GM23338 (cell line): Measurements from ENCODE around the gene ADORA2A. TPM values are rescaled to one million over a fixed set of nuclear protein-coding genes. Genes with fewer than 3 reads are reported as not detected.

Experiments used
- ATAC-seq: fragments of 200-7000 bp; cut with Tn5 transposase; 3 replicates; pipeline ENCODE4 v1.9.1; 2020
- DNase-seq: peaks from one replicate; pipeline ENCODE4 v3.0.0-alpha.2; 2015; ENCODE audit warnings: low spot score
- H2AFZ ChIP-seq: fragments of 200-600 bp; sonication (generic); 2 replicates; pipeline ENCODE4 v1.8.0; 2016; ENCODE audit warnings: antibody characterized with exemption, mild to moderate bottlenecking, moderate library complexity
- H3F3A ChIP-seq: fragments of 200-600 bp; sonication (generic); replicated peaks from 2 replicates; pipeline ENCODE4 v1.8.0; 2017; ENCODE audit warnings: antibody characterized with exemption, mixed run types, low read depth
- H3K27ac ChIP-seq: fragments of 200-600 bp; sonication (generic); 2 replicates; pipeline ENCODE4 v1.6.1; 2016; ENCODE audit warnings: low read depth
- H3K27me3 ChIP-seq: fragments of 200-600 bp; sonication (generic); 2 replicates; pipeline ENCODE4 v1.8.0; 2016; ENCODE audit warnings: mild to moderate bottlenecking, mixed run types, moderate library complexity; ENCODE audit not compliant: insufficient read depth
- H3K36me3 ChIP-seq: fragments of 200-600 bp; sonication (generic); 2 replicates; pipeline ENCODE4 v1.8.0; 2016; ENCODE audit warnings: mild to moderate bottlenecking; ENCODE audit not compliant: insufficient read depth
- H3K4me1 ChIP-seq: fragments of 200-600 bp; sonication (generic); 2 replicates; pipeline ENCODE4 v1.8.0; 2016; ENCODE audit warnings: mild to moderate bottlenecking, moderate library complexity; ENCODE audit not compliant: insufficient read depth
- H3K4me2 ChIP-seq: fragments of 200-600 bp; sonication (generic); 2 replicates; pipeline ENCODE4 v1.7.1; 2017; ENCODE audit warnings: mixed run types
- H3K4me3 ChIP-seq: fragments of 200-600 bp; sonication (generic); 2 replicates; pipeline ENCODE4 v1.6.1; 2016; ENCODE audit warnings: mixed run types
- H3K79me2 ChIP-seq: fragments of 200-600 bp; sonication (generic); replicated peaks from 2 replicates; pipeline ENCODE4 v1.8.0; 2017; ENCODE audit warnings: mild to moderate bottlenecking; ENCODE audit not compliant: insufficient read depth
- H3K9me2 ChIP-seq: fragments of 200-600 bp; sonication (generic); 2 replicates; pipeline ENCODE4 v1.8.0; 2017; ENCODE audit not compliant: insufficient read depth
- H4K20me1 ChIP-seq: fragments of 200-600 bp; sonication (generic); replicated peaks from 2 replicates; pipeline ENCODE4 v1.8.0; 2017; ENCODE audit warnings: mild to moderate bottlenecking; ENCODE audit not compliant: insufficient read depth
- H3K27ac Mint-ChIP-seq: 2 replicates; pipeline ENCODE4 v1.8.0; 2020; ENCODE audit warnings: inconsistent platforms, mild to moderate bottlenecking, moderate library complexity, mixed read lengths
- H3K27me3 Mint-ChIP-seq: 3 replicates; pipeline ENCODE4 v1.8.0; 2022; ENCODE audit warnings: low read depth, mild to moderate bottlenecking, moderate library complexity, mixed read lengths, inconsistent platforms; ENCODE audit not compliant: insufficient read depth, poor library complexity
- H3K36me3 Mint-ChIP-seq: 3 replicates; pipeline ENCODE4 v1.8.0; 2021; ENCODE audit warnings: low read depth, mild to moderate bottlenecking, inconsistent platforms, moderate library complexity, mixed read lengths
- H3K4me1 Mint-ChIP-seq: 3 replicates; pipeline ENCODE4 v1.8.0; 2020; ENCODE audit warnings: mild to moderate bottlenecking, inconsistent platforms, mixed read lengths
- H3K4me3 Mint-ChIP-seq: 3 replicates; pipeline ENCODE4 v1.8.0; 2021; ENCODE audit warnings: moderate library complexity, mild to moderate bottlenecking, inconsistent platforms, mixed read lengths
- H3K9me3 Mint-ChIP-seq: 3 replicates; pipeline ENCODE4 v1.8.0; 2020; ENCODE audit warnings: moderate library complexity, mild to moderate bottlenecking, inconsistent platforms, mixed read lengths
- CREB1 ChIP-seq: fragments of 250-450 bp; sonication (Bioruptor Pico); IDR thresholded peaks from 2 replicates; pipeline ENCODE4 v1.5.0; 2020; ENCODE audit warnings: low read depth, mild to moderate bottlenecking, moderate library complexity
- EZH2phosphoT487 ChIP-seq: fragments of 200-600 bp; sonication (generic); IDR thresholded peaks from one replicate; pipeline ENCODE4 v1.8.1; 2018; ENCODE audit warnings: antibody characterized with exemption; ENCODE audit not compliant: unreplicated experiment
- JUNB ChIP-seq: IDR thresholded peaks from one replicate; pipeline ENCODE4 v1.6.1; 2016; ENCODE audit warnings: antibody characterized with exemption; ENCODE audit not compliant: unreplicated experiment
- NANOG ChIP-seq: IDR thresholded peaks from 2 replicates; pipeline ENCODE4 v1.6.1; 2016; ENCODE audit warnings: antibody characterized with exemption, borderline replicate concordance
- POLR2AphosphoS5 ChIP-seq: IDR thresholded peaks from 2 replicates; pipeline ENCODE4 v1.6.1; 2016; ENCODE audit warnings: antibody characterized with exemption, low read depth
- ZNF331 ChIP-seq: fragments of 250-450 bp; sonication (Bioruptor Pico); IDR thresholded peaks from 2 replicates; pipeline ENCODE4 v1.5.0; 2020; ENCODE audit warnings: low read depth, mild to moderate bottlenecking, moderate library complexity
- polyA plus RNA-seq: library from polyadenylated mRNA; unstranded; fragments of >200 nt; fragmentation: Nextera tagmentation; extraction: Ambion mirVana; gene quantifications from 2 replicates; pipeline ENCODE4 v1.2.1, GENCODE V29; 2016
- total RNA-seq: library from RNA; depleted of rRNA; stranded (reverse); fragments of >200 nt; shearing (Covaris generic); gene quantifications from 2 replicates; pipeline ENCODE4 v1.2.3, GENCODE V29; 2014
- TF ChIP-seq, protein P1 (sequence below): IDR thresholded peaks from one replicate; pipeline ENCODE4 v1.6.1; 2018; ENCODE audit warnings: antibody characterized with exemption; ENCODE audit not compliant: unreplicated experiment
- TF ChIP-seq, protein P2 (sequence below), 2 experiments: fragments of 200-600 bp in 1 of 2; sonication (generic) in 1 of 2; conservative IDR thresholded peaks; 2 replicates each; pipeline versions ENCODE4 v1.5.1 to v1.6.1; 2016 to 2017; ENCODE audit warnings: antibody characterized with exemption in 2 of 2, low read depth in 2 of 2, mild to moderate bottlenecking in 2 of 2, moderate library complexity in 1 of 2
- TF ChIP-seq, protein P3 (sequence below): fragments of 250-450 bp; sonication (Bioruptor Pico); IDR thresholded peaks from 2 replicates; pipeline ENCODE4 v1.5.0; 2020; ENCODE audit warnings: mild to moderate bottlenecking, moderate library complexity

The ADORA2A gene
- total and polyA plus RNA-seq, 2 experiments from 2014 or later = 4.1 to 13.5 TPM

DNA sequence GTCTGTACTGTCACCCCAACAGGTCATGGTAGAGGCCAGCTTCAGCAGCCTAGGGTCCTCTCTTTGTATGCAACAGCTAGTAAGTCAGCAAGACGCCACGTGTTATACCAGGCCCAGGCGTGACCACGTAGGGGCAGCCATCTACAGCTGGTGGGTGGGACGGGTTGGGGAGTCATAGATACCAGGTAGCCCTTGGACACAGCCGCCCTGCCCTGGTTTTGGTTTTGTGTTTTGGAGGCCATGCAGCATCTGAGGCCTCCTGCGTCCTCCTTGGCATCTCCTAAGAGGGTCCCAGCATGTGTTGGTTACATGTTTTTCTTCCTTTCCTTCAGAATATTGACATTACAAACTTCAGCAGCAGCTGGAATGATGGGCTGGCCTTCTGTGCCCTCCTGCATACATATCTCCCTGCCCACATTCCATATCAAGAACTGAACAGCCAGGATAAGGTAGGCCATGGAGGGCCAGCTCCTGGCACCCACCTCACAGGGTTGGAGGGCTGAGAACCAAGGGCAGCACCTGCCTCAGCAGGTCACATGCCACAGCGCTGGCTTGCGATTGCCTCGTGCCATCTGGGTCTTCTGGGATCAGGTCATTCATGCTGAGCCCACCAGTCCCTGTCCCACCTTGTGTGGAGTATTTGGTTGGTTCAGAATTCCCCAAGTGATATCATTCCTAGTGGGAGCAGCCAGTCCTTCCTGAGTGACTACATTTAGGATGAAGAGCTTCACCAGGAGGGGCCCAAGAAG is 16.0 kb upstream of the ADORA2A start (continued):
- TF ChIP-seq, protein P1, sequence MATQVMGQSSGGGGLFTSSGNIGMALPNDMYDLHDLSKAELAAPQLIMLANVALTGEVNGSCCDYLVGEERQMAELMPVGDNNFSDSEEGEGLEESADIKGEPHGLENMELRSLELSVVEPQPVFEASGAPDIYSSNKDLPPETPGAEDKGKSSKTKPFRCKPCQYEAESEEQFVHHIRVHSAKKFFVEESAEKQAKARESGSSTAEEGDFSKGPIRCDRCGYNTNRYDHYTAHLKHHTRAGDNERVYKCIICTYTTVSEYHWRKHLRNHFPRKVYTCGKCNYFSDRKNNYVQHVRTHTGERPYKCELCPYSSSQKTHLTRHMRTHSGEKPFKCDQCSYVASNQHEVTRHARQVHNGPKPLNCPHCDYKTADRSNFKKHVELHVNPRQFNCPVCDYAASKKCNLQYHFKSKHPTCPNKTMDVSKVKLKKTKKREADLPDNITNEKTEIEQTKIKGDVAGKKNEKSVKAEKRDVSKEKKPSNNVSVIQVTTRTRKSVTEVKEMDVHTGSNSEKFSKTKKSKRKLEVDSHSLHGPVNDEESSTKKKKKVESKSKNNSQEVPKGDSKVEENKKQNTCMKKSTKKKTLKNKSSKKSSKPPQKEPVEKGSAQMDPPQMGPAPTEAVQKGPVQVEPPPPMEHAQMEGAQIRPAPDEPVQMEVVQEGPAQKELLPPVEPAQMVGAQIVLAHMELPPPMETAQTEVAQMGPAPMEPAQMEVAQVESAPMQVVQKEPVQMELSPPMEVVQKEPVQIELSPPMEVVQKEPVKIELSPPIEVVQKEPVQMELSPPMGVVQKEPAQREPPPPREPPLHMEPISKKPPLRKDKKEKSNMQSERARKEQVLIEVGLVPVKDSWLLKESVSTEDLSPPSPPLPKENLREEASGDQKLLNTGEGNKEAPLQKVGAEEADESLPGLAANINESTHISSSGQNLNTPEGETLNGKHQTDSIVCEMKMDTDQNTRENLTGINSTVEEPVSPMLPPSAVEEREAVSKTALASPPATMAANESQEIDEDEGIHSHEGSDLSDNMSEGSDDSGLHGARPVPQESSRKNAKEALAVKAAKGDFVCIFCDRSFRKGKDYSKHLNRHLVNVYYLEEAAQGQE = no peak
- TF ChIP-seq JUNB (no peak), POLR2AphosphoS5 (no peak)
- TF ChIP-seq, protein P2, sequence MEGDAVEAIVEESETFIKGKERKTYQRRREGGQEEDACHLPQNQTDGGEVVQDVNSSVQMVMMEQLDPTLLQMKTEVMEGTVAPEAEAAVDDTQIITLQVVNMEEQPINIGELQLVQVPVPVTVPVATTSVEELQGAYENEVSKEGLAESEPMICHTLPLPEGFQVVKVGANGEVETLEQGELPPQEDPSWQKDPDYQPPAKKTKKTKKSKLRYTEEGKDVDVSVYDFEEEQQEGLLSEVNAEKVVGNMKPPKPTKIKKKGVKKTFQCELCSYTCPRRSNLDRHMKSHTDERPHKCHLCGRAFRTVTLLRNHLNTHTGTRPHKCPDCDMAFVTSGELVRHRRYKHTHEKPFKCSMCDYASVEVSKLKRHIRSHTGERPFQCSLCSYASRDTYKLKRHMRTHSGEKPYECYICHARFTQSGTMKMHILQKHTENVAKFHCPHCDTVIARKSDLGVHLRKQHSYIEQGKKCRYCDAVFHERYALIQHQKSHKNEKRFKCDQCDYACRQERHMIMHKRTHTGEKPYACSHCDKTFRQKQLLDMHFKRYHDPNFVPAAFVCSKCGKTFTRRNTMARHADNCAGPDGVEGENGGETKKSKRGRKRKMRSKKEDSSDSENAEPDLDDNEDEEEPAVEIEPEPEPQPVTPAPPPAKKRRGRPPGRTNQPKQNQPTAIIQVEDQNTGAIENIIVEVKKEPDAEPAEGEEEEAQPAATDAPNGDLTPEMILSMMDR (conservative IDR thresholded peaks at IDR 0.05; ENCODE audit: low read depth in 2 of 2) = no peak

GRCh38 chr22:24412274-24412673 is 15.1 kb upstream of the ADORA2A start:
- Histone ChIP-seq H3F3A (no peaks in the 10 kb centered on the region), H3K4me3 (no peak overlapping the region), H3K4me2 (no peak overlapping the region), H3K79me2 (no peaks in the 10 kb centered on the region), H3K9me2 (no peaks in the 10 kb centered on the region), H4K20me1 (no peaks in the 10 kb centered on the region; the same call in none of the 2 replicates), H2AFZ (no peak overlapping the region), H3K27me3 (no peaks in the 10 kb centered on the region), H3K36me3 (no peaks in the 10 kb centered on the region), H3K4me1 (no peaks in the 10 kb centered on the region), H3K27ac (no peak overlapping the region)
- DNase-seq = no peak
- Mint-ChIP-seq H3K9me3 (no peaks in the 10 kb centered on the region), H3K27ac (no peak overlapping the region), H3K4me3 (no peak overlapping the region), H3K36me3 (peaks cover 20% of the 10 kb centered on the region; the same call in 2 of the 3 replicates), H3K27me3 (peaks cover 18% of the 10 kb centered on the region), H3K4me1 (peaks cover 5% of the 10 kb centered on the region)
- no peak for ATAC-seq
- TF ChIP-seq JUNB = no peak
- TF ChIP-seq, protein P1 = no peak
- TF ChIP-seq ZNF331 (CRISPR knock-in tag) = no peak
- no peak for TF ChIP-seq CREB1 (CRISPR knock-in tag)
- no peak for TF ChIP-seq NANOG
- TF ChIP-seq, protein P3, sequence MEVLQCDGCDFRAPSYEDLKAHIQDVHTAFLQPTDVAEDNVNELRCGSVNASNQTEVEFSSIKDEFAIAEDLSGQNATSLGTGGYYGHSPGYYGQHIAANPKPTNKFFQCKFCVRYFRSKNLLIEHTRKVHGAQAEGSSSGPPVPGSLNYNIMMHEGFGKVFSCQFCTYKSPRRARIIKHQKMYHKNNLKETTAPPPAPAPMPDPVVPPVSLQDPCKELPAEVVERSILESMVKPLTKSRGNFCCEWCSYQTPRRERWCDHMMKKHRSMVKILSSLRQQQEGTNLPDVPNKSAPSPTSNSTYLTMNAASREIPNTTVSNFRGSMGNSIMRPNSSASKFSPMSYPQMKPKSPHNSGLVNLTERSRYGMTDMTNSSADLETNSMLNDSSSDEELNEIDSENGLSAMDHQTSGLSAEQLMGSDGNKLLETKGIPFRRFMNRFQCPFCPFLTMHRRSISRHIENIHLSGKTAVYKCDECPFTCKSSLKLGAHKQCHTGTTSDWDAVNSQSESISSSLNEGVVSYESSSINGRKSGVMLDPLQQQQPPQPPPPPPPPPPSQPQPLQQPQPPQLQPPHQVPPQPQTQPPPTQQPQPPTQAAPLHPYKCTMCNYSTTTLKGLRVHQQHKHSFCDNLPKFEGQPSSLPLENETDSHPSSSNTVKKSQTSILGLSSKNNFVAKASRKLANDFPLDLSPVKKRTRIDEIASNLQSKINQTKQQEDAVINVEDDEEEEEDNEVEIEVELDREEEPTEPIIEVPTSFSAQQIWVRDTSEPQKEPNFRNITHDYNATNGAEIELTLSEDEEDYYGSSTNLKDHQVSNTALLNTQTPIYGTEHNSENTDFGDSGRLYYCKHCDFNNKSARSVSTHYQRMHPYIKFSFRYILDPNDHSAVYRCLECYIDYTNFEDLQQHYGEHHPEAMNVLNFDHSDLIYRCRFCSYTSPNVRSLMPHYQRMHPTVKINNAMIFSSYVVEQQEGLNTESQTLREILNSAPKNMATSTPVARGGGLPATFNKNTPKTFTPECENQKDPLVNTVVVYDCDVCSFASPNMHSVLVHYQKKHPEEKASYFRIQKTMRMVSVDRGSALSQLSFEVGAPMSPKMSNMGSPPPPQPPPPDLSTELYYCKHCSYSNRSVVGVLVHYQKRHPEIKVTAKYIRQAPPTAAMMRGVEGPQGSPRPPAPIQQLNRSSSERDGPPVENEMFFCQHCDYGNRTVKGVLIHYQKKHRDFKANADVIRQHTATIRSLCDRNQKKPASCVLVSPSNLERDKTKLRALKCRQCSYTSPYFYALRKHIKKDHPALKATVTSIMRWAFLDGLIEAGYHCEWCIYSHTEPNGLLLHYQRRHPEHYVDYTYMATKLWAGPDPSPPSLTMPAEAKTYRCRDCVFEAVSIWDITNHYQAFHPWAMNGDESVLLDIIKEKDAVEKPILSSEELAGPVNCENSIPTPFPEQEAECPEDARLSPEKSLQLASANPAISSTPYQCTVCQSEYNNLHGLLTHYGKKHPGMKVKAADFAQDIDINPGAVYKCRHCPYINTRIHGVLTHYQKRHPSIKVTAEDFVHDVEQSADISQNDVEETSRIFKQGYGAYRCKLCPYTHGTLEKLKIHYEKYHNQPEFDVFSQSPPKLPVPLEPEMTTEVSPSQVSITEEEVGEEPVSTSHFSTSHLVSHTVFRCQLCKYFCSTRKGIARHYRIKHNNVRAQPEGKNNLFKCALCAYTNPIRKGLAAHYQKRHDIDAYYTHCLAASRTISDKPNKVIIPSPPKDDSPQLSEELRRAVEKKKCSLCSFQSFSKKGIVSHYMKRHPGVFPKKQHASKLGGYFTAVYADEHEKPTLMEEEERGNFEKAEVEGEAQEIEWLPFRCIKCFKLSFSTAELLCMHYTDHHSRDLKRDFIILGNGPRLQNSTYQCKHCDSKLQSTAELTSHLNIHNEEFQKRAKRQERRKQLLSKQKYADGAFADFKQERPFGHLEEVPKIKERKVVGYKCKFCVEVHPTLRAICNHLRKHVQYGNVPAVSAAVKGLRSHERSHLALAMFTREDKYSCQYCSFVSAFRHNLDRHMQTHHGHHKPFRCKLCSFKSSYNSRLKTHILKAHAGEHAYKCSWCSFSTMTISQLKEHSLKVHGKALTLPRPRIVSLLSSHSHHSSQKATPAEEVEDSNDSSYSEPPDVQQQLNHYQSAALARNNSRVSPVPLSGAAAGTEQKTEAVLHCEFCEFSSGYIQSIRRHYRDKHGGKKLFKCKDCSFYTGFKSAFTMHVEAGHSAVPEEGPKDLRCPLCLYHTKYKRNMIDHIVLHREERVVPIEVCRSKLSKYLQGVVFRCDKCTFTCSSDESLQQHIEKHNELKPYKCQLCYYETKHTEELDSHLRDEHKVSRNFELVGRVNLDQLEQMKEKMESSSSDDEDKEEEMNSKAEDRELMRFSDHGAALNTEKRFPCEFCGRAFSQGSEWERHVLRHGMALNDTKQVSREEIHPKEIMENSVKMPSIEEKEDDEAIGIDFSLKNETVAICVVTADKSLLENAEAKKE (CRISPR knock-in tag) = no peak
- TF ChIP-seq EZH2phosphoT487 = no peak
